GM12873 (cell line): ENCODE measurements around the gene C19orf53.
A peak's percentile ranks its signal among the peaks of the same experiment; 100 is the strongest.

Experiments used
- TF ChIP-seq, protein P1 (sequence below): IDR thresholded peaks from 2 replicates; pipeline ENCODE4 v1.5.1; 2012; ENCODE audit warnings: low read depth, mild to moderate bottlenecking, moderate library complexity, low read length, control low read depth; ENCODE audit not compliant: insufficient read depth; ENCODE audit errors: missing control alignments

C19orf53 gene

DNA sequence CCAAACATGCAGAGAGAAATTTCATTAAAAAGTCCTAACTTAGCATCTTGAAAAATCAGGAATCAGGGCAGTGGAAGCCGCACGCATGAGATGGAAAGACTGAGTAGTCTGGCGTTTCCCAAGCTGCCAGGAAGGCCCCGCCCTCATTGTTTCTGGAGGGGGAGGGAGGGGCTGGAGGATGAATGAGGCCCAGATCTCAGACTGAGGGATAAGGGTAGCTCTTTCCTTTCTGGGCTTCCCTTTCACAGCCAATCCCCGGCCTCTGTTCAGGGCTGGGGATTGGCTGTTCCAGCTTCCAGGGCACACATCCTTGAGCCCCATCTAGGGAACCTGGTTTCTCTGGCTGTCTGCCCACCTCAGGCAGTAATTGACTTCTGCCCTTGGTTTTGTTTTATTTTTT is 7.3 kb downstream of the C19orf53 start:
- TF ChIP-seq, protein P1, sequence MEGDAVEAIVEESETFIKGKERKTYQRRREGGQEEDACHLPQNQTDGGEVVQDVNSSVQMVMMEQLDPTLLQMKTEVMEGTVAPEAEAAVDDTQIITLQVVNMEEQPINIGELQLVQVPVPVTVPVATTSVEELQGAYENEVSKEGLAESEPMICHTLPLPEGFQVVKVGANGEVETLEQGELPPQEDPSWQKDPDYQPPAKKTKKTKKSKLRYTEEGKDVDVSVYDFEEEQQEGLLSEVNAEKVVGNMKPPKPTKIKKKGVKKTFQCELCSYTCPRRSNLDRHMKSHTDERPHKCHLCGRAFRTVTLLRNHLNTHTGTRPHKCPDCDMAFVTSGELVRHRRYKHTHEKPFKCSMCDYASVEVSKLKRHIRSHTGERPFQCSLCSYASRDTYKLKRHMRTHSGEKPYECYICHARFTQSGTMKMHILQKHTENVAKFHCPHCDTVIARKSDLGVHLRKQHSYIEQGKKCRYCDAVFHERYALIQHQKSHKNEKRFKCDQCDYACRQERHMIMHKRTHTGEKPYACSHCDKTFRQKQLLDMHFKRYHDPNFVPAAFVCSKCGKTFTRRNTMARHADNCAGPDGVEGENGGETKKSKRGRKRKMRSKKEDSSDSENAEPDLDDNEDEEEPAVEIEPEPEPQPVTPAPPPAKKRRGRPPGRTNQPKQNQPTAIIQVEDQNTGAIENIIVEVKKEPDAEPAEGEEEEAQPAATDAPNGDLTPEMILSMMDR = no peak

DNA sequence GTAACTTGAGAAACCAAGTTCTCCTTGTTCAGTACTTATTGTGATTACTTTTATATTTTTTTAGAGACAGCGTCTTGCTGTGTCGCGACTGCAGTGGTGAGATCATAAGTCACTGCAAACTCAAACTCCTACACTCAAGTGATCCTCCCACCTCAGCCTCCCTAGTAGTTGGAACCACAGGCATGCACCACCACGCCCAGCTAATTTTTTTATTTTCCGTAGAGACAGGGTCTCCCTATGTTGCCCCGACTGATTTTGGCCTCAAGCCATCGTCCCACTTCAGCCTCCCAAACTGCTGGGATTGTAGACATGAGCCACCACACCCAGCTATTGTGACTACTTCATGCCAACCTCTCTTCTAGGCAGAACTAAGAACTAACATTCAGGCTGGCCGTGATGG is 8.3 kb downstream of the C19orf53 start:
- TF ChIP-seq, protein P1 = no peak

DNA sequence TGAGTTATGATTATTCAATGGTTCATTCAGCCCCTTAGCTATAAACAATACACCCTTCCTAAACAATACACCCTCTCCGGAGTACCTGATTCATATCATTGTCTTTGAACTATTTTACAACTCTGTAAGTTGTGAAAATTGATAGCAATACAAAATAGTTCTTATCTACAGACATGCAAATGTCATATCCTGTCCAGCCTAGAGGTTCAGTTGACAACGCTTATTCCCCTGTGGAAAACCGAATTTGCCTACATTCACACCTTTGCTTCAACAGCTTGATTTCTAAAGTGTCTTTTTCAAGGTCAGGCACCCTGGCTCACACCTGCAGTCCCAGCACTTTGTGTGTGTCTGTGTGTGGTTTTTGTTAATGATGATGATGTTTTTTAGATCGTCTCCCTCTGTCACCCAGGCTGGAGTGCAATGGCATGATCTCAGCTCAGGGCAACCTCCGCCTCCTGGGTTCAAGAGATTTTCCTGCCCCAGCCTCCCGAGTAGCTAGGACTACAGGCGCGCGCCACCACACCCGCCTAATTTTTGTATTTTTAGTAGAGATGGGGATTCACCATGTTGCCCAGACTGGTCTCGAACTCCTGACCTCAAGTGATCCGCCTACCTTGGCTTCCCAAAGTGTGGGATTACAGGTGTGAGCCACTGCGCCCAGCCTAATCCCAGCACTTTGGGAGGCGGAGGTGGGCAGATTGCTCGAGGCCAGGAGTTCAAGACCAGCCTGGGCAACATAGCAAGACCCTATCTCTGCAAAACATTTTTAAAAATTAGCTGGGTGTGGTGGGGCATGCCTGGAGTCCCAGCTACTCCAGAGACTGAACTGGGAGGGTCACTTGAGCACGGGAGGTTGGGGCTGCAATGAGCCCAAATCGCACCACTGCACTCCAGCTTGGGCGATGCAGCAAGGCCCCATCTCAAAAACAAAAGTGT is 9.6 kb downstream of the C19orf53 start:
- TF ChIP-seq, protein P1 = no peak

DNA sequence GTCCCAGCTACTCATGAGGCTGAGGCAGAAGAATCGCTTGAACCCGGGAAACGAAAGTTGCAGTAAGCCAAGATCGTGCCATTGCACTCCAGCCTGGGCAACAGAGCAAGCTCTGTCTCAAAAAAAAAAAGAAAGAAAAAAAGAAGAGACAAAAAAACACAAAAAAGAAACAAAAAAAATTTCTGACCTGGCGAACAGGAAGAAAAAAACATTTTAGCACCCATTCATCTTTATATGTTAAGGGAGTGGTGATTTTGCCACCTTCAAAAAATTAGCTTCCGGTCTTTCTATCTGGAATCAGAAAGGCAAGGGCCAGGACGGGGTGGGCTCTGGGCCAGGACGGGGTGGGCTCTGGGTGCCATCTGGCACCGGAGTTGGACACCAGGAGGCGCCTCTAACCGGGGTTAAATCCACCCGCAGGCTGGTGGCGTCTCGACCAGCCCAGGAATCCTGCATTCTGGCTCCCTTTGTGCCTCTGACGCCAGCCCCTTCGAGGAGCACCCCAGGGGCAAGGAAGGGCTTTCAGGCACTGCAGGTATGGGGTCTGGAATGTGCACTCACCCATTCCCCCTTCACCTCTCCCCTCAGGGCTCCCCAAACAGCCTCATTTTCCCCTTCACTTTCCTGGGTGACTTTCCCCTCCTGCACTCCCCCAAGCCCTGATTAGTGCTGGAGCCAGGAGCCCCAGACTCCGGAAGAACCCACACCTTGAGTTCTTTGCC is 10.6 kb downstream of the C19orf53 start:
- TF ChIP-seq, protein P1 = peak; percentile 63

DNA sequence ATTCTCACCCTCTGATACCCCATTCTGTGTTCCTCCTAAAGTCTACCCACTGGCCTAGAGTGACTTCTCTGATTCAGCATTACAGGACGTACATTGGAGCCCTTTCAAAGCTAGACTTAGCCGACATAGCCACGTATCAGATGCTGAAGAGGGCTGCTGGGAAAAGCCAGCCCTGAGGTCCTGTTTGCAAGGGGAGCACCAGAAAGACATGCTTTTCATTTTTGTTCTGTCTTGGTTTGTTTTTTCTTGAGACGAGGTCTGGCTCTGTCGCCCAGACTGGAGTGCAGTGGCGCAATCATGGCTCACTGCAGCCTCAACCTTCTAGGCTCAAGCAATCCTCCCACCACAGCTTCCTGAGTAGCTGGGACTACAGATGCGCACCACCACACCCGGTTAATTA is 14.7 kb downstream of the C19orf53 start:
- TF ChIP-seq, protein P1 = no peak

DNA sequence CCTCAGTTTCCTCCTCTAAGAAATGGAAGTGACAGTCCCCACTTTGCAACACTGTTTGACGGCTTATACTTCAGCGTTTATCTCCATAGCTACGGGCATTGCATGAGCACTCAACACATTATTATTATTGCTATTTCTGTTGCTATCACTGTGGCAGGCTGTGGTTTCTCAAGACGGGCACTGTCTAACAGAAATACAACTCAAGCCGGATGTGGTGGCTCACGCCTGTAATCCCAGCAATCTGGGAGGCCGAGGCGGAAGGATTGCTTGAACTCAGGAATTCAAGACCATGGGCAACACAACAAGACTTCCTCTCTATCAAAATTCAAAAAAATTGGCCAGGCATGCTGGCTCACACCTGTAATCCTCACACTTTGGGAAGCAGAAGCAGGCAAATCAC is 16.1 kb downstream of the C19orf53 start:
- TF ChIP-seq, protein P1 = no peak

DNA sequence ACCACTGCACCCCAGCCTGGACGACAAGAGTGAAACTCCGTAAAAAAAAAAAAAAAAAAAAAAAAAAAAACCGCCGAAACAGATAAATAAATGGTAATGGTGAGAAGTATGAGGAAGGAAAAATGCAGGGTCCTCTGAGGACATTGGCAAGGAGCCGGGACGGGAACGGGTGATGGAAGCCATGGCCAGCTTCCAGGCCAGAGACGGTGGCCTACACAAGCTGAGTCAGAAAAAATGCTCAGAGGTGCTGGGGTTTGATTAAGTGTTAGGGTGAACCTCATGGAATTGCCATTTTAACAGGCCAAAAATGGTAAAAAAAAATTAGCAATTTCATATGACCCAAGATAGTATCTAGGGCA is 20.1 kb downstream of the C19orf53 start:
- TF ChIP-seq, protein P1 = no peak
